Measurements from ENCODE around the gene PIGW.

The PIGW gene

DNA sequence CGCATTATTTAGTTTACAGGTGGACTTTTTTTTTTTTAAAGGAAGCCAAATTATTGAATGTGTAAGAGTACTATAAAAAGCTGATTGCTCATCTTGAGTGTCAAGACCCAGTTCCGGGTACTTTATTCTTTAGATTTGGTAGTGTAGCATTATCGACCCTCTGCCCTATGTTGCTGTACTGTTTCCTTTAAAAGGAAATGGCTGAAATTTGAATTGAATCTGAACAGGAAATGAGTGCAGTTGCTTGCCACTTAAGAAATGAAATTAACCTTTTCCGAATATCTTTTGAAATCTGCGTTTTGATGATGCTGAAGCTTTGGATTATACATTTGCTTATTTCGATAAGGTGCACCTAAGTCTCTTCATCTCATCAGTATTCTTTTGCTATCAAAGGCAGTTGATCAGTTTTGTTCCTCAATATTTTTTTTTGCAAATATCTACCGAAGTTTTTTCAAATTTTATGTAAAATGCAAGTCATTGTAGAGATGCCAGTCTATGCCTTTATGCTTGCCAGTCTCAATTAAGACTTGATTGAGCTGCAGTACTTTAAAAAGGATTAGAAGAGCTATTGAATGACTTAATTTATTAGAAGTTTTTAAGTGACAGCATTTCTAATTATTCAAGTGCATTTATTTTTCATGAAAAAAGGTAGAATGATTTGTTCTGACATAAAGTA is 11.8 kb downstream of the PIGW start:
- no peak for DNase-seq

DNA sequence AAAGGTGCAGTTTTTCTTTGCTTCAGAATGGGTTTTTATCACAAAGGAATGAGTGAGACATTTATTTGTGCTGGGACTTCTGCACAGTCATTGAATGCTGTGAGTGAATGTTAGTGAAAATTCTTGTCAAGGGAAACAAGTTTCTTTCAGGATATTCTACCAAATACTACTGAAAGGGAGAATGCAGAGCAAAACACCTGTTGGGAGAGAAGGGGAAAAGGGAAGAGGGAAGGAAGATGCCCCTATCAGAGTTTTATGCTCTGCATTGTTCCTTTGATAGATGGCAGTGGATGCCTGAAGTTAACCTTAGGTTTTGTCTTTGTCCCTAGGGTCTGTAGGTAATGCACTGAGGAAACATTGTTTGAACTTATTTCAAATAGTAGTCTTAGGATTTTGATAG is 13.0 kb downstream of the PIGW start:
- DNase-seq: no peak

DNA sequence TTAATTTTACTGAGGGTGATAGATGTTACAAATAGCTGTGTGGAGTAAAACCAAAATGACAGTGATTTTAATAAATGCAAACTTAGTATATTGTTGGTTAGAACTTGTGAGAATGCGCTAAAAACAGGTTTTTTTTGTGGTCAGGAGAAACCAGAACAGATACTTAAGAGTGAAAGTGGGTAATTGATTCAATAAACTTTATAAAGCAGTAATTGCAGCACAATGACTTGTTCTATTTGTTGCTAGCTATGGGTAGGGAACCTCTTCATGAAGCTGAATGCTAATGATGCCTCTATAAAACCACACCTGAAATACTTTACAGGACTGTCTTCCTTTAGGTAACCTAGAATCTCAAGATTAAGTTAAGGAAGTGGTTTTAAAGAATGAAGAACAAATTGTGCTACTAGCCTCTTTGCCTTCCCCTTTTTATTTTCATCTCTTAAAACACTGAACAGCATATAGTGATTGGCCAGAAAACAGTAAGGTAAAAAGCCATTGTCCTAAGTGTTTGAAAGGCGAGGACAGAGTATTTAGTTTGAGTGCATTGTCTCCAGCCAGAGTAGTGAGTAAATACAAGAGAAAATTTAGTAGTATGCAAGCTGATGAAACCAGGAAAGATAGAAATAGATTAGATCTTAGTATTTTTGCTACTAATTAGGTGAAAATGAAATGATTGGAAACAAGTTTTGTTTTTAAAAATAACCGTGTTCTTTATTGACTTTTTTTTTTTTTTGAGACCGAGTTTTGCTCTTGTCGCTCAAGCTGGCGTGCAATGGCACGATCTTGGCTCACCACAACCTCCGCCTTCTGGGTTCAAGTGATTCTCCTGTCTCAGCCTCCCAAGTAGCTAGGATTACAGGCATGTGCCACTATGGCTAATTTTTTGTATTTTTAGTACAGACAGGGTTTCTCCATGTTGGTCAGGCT is 16.0 kb downstream of the PIGW start:
- no peak for DNase-seq

DNA sequence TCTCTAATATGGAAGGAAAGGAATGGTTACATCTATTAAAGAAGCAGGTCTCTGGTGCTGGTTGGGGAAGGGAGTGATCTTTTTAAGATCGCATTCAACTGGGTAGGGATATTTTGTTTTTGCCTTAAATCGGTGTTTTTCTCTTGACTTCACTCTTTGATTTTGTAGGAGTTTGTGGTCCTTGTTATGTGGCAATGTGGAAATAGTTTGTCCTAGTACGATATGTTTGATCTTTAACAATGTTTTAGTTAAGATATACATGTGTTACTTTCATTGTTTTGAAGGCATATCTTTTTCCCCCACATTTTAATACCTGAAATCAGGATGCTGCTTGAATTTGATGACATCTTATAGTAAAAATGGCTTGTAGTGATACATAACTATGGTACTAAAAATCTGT is 18.7 kb downstream of the PIGW start:
- no peak for DNase-seq

DNA sequence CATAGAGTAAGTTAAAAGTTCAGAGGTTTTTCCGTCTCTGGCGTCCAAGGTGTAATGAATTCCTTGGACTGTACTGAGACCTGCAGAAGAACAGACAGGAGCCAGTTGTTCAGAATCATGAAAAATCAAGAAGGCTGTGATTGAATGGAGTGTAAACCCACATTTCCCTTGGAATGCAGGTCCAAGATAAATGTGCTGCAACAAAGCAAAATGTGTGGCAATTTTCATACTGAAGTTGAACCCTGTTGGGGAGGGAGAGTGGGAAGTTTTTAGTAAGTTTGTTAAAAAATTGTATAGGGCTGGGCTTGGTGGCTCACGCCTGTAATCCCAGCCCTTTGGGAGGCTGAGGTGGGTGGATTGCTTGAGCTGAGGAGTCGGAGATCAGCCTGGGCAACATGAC is 31.3 kb downstream of the PIGW start:
- DNase-seq: no peak

DNA sequence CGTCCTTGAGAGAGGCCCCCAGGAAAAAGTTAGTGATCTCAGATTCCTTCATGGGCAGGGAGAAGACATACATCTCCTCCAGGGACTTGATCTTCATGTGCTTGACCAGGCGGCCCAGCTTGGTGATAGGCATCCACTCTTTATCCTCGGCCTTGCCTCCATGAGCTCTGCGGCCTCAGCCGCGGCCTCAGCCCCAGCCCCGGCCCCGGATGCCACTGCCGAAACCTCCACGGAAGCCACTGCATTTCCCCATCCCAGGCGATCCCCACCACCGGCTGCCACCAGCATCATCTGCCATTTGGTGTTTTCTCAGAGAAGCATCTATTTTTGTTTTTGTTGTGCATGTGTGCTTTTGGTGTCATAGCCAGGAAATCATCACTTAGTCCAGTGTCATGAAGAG is 40.2 kb downstream of the PIGW start:
- no peak for DNase-seq

DNA sequence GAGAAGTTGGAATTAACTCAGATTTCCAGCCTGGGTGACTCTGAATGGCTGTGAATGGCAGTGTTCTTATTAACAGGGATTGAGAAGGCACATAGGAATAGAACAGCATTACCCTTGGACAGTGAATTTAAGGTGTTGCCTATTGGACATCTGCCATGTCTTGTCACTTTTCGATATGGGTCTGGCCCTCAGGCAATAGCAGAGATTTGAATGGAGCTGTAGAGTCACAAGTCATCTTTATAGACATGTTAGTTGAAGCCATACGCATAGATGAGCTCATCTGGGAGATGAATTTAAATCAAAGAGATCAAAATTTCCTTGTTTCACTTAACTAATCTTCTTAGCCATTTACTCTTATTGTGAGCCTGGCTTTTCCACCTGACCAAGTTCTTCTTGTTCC is 42.0 kb downstream of the PIGW start:
- no peak for DNase-seq

DNA sequence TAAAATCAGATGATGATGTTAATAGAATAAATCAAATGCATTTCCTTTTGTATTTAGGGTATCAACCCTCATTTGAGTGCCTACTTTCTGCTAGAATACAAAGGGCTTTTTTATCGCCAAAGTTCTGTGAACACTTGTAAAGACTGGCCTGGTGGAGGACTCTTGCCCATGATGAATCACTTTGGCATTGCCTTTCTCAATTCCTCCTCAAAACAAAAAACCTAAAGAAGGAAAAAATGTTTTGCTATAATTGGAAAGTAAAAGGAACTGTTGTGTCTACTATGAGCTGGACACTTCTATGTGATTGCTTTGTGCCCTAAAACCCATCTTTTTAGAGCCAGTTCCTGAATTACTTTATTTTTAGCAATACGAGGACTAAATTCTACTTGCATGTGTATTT is 43.9 kb downstream of the PIGW start:
- no peak for DNase-seq

DNA sequence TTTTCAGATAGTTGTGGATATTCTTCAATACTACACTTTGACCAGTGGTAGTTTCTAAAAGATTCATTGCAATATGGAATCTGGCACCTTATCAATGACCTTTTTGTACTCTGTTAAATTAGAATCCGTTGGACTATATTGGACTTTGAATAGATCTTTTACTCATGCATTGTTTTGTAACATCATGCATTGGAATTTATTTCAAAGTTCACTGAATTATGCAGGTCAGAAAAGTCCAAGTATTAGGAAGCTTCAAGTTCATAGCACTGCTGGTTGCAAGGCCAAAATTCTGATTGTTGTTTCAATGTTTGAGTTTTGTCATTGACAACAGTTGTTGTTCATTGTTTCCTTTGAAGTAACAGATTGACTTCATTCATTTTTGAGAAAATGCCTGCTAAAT is 49.0 kb downstream of the PIGW start:
- no peak for DNase-seq

DNA sequence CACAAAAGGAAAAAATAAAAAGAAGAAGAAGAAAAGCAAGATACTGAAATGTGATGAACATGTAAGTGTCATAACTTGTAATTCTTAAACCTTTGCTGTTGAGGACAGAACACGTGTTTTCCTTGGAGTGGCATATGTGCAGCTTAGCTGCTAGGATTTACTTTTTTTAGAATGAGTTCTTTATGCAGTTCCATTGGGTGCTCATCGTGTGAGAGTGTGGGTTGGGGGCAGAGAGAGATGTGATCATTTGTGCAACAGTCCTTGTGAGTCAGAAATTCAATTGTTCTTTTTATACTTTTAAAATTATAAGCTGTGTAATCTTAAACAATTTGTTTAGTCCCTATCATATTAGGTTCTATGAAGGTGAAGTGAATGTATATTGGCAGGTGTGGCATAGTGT is 51.4 kb downstream of the PIGW start:
- no peak for DNase-seq

Measured in NCI-H2029 (cell line).